NOMO-1 treated with dmso at 0.1 percent for 144 hours (cell line): ENCODE results near the gene GPS1.

Source experiments
- DNase-seq: peaks from one replicate; lab custom pipeline; 2025; ENCODE audit not compliant: unreplicated experiment; lab: John Stamatoyannopoulos, UW

The GPS1 gene

DNA sequence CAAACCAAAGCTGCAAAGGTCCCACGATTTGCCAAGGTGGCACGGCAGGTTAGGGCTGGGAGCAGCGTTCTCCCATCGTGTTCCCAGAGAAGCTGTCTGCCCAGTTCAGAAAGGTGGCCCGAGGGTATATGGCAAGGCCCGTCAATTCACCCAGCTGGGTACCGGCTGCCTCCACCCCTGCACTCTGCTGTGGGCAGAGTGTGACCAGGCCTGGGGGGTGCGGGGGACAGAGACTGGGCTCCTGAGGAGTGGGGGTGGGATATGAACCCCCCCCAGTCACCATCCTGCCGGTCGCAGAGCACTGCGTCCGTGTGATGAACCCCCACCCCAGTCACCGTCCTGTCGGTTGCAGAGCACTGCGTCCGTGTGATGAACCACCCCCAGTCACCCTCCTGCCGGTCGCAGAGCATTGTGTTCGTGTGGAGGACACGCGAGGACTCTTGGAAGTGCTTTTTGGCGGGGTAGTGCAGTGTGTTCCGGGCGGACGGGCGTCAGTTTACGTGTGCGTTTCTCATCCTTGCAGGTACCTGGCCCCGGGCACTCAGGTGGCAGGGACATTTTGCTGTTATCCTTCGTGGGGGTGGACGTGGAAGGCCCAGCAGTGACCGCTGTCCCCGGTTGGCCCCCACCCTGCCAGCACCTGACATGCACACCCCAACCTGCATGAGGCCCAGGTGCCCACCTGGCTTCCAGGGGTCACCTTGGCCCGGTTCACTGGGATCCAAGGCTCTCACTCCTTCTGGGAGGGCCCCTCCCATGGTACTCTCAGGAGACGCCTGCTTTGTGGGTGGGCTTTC is 49.0 kb downstream of the GPS1 start:
- no peak for DNase-seq

DNA sequence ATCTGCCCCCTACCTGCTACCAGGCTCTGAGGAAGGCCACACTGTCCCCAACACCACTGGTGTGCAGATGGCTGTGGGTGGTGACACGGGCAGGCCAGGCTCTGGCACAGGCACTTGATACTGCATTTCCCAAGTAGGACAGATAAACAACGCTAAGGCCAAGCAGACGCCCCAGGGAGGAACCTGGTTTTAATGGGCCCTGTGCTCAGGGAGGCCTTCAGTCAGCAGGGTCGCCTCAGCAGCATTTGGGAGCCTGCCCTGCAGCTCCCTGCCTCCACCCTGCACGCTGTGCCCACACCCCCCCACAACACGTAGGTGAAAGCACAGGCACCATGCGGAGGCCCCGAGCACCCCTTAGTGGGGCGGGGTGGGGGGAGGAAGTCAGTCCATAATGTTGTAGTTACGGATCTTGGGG is 49.6 kb downstream of the GPS1 start:
- DNase-seq, result no peak

DNA sequence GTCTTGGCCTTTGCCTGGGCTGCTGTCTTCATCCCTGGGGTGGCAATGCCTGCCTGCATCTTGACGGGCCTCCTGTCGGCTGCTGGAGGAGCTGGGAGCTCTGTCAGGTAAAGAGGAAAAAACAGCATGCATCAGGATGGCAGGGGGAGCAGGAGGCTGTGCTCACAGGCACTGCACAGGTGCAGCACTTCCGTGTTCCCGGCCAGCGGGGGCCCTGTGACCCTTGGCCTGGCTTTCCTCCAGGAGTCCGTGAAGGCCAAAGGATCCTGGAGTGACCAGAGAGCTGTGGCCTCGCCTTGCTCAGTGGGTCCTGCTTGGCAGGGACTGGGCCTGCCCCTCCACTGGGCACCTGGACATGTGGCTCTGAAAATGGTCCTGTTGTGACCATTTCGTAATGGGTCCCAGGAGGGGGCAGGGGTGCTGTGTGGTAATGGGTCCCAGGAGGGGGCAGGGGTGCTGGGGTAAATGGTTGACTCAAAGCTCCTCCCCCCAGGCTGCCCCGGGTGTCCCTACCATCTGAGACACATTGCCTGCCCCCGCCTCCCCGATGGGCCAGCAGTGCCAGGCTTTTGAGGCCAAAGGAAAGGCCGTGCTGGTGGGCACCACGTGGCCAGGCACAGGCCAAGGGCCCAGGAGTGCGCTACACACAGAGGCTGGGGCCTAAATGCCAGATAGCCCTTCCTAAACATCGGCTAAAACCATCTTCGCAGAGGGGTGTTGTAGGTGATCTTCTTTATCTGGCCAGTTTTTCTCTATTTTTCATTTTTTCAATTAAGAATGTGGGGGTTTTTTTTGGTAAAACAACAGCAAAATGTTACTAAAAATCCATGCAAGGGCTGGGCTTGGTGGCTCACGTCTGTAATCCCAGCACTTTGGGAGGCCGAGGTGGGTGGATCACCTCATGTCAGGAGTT is 50.3 kb downstream of the GPS1 start:
- no peak for DNase-seq

DNA sequence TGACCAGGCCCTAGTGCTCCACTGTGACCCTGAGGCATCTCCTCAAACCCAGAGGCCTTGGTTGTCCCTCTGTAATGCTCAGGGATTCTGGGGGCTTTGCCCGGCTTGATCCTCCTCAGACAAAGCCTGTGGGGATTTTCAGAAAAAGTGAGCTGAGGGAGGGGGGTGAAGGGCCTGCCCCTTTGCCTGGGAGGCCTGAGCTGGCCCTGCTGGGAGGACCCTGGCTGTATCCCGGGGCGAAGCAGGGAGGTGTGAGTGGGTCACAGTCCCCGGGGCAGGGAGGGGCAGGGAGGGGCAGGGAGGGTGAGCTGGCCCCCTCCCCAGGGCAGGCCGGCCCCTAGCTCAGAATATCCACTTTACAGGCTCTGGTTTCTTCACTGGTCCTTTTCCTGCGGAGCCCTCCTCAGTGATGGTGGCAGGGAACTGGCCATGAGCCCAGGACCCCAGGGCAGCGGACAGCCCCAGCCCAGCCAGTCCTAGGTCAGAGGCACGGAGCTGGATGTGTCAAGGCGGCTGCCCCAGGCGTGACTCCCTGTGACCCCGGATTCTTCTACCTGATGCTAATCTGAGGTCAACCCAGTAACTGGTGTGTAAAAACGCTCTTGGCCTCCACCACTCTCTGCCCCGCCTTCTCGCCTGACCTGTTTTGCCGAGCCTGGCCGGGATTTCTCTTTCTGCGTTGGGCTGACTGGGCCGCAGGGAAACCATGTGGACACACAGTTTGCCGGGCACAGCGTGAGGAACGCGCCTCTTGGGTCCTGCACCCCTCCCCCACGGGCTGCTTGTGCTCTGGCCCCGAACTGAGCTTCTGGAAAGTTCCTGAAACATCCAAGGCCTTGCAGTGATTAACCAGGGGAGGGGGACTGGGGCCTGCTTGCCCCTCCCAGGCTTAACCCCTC is 52.1 kb downstream of the GPS1 start:
- no peak for DNase-seq

DNA sequence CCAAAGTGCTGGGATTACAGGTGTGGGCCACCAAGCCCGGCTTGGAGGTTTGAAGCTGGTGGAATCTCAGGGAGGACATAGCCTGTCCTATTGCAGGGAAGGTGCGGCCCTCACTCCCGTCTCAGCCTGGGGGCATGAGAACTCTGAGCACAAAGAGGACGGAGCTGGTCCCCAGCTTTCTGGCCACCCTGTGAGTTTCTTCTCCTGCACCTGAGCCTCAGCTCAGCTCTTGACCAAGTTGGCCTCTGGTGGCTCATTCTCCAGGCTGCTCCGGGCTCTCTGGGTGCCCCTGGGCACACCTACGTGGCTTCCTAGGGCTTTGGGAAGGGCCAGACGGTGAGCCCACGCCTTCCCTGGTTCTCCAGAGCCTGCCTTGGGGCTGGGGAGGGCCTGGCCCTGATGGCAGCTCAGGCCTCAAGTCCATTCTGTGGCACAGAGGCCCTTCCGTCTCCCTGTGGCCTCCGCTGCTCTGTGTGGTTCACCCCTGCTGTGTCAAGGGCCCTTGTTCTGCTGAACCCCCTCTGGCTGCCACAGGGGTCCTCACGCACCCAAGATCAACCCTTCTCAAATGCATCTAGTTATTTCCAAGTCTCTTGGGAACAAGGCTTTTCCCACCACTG is 53.2 kb downstream of the GPS1 start:
- no peak for DNase-seq

DNA sequence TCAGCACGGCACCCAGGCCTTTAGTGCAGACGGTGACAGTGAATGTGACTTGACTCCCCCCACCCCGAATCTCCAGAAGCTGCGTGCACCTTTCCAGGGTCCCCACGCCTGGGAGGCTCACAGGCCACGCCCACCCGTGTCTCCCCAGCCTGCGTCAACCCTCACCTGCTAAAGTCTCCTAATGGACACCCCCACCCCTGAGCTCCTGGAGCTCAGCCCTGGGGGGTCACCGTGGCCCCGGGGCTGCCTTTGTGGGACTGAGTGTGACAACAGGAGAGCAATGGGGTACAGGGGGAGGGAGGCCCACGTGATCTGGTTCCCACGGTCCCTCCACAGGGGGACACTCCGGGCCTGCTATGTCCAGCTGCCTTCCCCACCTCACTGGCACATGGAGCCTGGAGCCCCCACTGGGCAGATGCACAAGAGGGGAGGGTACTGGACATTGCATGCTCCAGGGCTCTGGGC is 53.8 kb downstream of the GPS1 start:
- DNase-seq, result no peak

DNA sequence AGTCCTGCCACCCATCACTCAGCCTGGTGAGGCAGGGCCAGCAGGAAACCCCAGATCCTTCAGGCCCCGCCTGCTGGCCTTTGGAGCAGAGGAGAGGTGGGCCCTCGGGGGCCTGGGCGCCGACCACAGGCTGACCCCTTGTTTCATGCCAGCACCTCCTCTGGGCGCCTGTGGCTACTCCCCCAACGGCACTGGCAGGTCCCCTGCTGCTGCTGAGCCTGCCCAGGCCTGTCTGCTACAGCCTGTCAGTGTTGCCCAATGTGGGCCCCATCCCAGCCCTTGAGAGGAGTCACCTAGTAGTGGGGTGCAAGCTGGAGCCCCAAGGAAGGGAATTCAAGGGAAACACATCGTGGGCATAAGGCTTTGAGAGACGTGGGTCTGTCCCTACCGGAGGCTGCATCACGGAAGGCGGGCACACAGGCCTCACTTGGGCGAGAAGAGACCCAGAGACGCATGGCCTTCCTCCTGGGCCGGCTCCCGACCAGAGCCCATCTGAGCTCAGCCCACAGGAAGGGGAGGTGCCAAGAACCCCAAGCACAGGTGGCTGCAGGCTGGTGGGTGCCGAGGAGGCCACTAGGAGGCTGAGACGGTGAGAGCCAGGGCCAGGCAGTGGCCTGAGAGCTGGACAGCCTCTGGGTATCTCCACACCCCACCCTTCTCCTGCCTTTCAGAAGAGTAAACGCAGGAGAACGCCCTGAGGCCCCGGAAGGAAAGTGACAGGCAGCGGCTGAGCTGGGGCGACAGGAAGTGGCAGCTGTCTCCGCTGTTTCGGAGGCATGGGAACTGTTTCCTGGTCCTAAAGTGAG is 54.4 kb downstream of the GPS1 start:
- DNase-seq, result peak; percentile 94

DNA sequence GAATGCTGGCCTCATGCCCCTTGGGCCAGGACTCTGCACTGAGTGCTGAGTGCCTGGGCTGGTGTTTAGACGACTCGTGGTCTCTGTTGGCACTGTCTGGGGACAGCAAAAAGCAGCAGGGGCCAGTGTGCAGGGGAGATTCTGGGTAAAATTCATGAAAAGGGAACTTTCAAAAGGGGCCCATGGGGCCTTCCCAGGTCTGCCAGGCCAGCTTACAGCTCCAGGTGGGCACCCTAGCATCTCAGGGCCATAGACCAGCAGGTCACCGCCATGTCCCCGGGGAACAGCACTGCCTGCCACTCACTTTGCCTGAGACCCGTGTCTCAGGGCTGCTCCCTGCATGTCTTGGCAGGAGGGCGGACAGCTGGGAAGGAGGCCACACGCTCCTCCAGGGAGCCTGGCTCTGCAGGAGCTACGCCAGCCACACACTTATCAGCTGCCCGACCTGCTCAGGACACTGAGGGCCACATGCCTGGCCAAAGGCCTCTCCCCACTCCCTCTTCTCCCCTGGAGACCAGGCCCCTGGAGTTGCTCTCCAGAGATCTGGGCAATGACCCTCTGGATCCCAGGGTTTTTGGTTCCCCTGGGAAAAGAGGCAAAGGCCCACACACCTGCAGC is 55.1 kb downstream of the GPS1 start:
- no peak for DNase-seq
